ENCODE results near the gene OTUB2.

OTUB2 gene

DNA sequence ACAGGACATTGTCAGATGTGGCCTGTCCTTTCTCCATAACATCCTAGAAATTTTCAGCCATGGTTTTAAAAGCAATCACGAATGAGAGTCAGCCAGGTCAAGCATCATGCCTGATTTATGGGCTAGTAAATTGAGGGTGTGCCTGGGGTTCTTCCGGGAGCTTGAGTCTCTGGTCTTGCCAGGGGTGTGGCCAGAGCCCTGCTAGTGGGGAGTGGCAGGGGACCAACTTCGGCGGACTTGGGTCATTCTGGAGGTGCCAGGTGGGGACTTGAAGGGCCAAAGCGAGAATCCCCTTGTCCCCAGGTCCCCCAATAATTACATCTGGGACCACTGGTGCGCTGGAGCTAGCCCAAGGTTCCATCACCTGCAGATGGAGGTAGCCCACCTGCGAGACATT, 5.7 kb downstream of the OTUB2 start:
- H3K79me2 ChIP-seq (ENCODE audit: control insufficient read depth, insufficient read depth, low read length, unreplicated experiment): no peaks in the 10 kb centered on the region
- no peaks in the 10 kb centered on the region for H3K4me1 ChIP-seq (ENCODE audit: control insufficient read depth, insufficient read depth, low read length, unreplicated experiment)
- H3K4me3 ChIP-seq (ENCODE audit: low read depth, low read length): no peak overlapping the region
- H3K27ac ChIP-seq (ENCODE audit: low read depth, low read length): no peak overlapping the region
- no peaks in the 10 kb centered on the region for H3K27me3 ChIP-seq (ENCODE audit: insufficient read depth, low read length)
- H3K36me3 ChIP-seq (ENCODE audit: insufficient read depth, low read length): no peaks in the 10 kb centered on the region
- no peak overlapping the region for H2AFZ ChIP-seq (ENCODE audit: low read length, unreplicated experiment)

DNA sequence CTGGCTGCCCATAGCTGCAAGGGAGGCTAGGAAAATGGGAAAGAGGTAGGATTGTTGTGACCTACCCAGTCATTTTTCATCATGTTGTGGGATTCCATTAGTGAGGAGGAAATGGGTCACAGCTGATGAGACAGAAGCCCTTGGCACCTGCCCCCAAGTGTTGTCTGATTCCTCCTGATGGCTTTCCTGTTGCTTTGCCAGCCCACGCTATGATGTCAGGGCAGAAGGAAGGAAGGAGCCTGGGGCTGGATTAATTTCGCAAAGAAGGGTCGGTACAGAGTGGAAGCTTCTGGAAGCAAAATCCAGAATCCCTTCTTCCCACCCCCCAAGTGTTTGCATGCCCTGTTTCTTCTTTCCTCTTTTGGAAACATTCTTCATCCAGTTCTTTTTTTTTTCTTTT, 8.7 kb downstream of the OTUB2 start:
- H3K79me2 ChIP-seq (ENCODE audit: control insufficient read depth, insufficient read depth, low read length, unreplicated experiment): no peaks in the 10 kb centered on the region
- no peak overlapping the region for H3K27ac ChIP-seq (ENCODE audit: low read depth, low read length)
- no peak overlapping the region for H3K4me3 ChIP-seq (ENCODE audit: low read depth, low read length)
- H2AFZ ChIP-seq (ENCODE audit: low read length, unreplicated experiment): no peak overlapping the region
- no peaks in the 10 kb centered on the region for H3K27me3 ChIP-seq (ENCODE audit: insufficient read depth, low read length)
- no peaks in the 10 kb centered on the region for H3K36me3 ChIP-seq (ENCODE audit: insufficient read depth, low read length)
- H3K4me1 ChIP-seq (ENCODE audit: control insufficient read depth, insufficient read depth, low read length, unreplicated experiment): no peaks in the 10 kb centered on the region

DNA sequence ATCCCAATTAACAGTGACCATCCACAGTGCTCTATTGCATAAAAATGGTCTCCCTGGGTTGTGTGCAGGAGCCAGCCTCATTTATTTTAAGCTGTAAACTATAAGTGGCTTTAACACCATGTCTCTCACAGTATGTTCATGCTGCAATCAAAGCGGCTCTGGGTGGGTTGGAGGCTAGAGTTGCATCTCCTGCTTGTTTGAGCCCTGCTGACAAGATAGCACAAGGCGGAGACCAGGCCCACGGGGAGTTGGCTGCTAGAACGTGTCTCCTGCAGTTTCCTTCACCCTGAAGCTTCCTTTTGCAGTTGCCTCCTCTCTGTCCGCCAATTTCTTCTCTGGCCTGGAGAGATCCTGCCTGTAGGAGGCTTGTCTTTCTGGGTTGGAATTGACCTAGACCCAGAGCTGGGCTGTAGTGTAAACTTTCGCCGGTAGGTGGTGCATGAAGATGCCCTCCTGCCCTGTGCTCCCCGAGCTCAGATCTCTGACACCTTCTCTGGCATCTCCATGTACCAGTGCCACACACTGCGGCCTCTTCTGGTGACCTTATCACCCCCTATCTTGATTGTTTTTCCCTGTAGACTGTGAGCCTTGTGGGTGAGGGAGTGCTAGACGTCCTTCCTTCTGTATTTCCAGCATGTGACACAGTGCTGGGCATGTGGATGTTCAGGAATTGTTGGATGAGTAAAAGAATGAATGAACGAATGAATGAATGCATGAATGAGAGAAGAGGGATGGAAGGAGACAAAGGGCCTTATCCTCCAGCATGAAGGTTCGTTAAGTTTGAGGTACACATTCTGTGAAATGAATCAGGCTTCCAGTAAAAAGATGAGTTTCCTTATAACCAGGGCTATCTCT, 10.4 kb downstream of the OTUB2 start:
- no peak overlapping the region for H3K27ac ChIP-seq (ENCODE audit: low read depth, low read length)
- peaks cover 1% of the 10 kb centered on the region for H3K4me1 ChIP-seq (ENCODE audit: control insufficient read depth, insufficient read depth, low read length, unreplicated experiment)
- H3K27me3 ChIP-seq (ENCODE audit: insufficient read depth, low read length): no peaks in the 10 kb centered on the region
- no peaks in the 10 kb centered on the region for H3K79me2 ChIP-seq (ENCODE audit: control insufficient read depth, insufficient read depth, low read length, unreplicated experiment)
- H3K4me3 ChIP-seq (ENCODE audit: low read depth, low read length): no peak overlapping the region
- H3K36me3 ChIP-seq (ENCODE audit: insufficient read depth, low read length): no peaks in the 10 kb centered on the region
- H2AFZ ChIP-seq (ENCODE audit: low read length, unreplicated experiment): no peak overlapping the region

DNA sequence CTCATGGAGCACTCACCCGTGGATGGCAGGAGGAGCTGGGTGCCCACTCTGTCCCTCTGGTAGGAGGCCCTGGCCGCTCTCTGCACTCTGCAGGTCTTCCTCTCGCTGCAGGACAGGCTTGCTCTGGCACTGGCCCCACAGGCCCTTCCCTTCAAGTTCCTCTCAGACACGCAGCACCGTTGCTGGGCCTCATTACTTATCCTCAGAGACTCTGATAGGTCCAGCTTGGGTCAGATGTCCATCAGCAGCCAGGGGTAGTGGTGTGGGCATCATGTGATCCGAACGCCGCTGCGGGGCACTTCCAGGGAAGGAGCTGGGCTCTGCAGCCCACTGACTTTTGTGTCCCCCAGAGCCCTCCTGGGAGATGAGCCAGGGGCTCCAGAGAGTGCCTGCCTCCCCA, 11.8 kb downstream of the OTUB2 start:
- Histone ChIP-seq H3K27ac (ENCODE audit: low read depth, low read length) (no peak overlapping the region), H3K4me3 (ENCODE audit: low read depth, low read length) (no peak overlapping the region), H2AFZ (ENCODE audit: low read length, unreplicated experiment) (no peak overlapping the region), H3K4me1 (ENCODE audit: control insufficient read depth, insufficient read depth, low read length, unreplicated experiment) (peaks cover 10% of the 10 kb centered on the region), H3K27me3 (ENCODE audit: insufficient read depth, low read length) (no peaks in the 10 kb centered on the region), H3K79me2 (ENCODE audit: control insufficient read depth, insufficient read depth, low read length, unreplicated experiment) (no peaks in the 10 kb centered on the region), H3K36me3 (ENCODE audit: insufficient read depth, low read length) (no peaks in the 10 kb centered on the region)

DNA sequence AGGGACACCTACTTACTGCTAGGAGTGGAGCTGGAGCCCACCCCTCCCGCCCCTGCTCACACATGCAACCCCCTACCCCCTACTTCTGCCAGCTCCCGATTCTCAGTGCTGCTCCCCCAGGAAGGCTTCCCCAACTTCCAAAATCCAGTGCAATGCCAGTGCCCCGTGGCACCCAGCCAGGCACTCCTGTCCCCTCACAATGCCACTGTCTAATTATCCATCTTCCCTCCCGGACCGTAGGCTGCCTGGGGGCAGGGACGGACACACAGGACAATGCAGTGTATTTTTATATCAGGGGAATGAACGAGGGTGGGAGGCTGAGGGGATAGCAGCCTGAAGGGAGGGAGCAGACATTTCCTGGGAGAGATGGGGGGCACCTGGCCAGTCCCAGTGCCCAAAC, 12.4 kb downstream of the OTUB2 start:
- H2AFZ ChIP-seq (ENCODE audit: low read length, unreplicated experiment): no peak overlapping the region
- H3K36me3 ChIP-seq (ENCODE audit: insufficient read depth, low read length): no peaks in the 10 kb centered on the region
- H3K79me2 ChIP-seq (ENCODE audit: control insufficient read depth, insufficient read depth, low read length, unreplicated experiment): no peaks in the 10 kb centered on the region
- no peaks in the 10 kb centered on the region for H3K27me3 ChIP-seq (ENCODE audit: insufficient read depth, low read length)
- no peak overlapping the region for H3K27ac ChIP-seq (ENCODE audit: low read depth, low read length)
- no peak overlapping the region for H3K4me3 ChIP-seq (ENCODE audit: low read depth, low read length)
- H3K4me1 ChIP-seq (ENCODE audit: control insufficient read depth, insufficient read depth, low read length, unreplicated experiment): peaks cover 15% of the 10 kb centered on the region

DNA sequence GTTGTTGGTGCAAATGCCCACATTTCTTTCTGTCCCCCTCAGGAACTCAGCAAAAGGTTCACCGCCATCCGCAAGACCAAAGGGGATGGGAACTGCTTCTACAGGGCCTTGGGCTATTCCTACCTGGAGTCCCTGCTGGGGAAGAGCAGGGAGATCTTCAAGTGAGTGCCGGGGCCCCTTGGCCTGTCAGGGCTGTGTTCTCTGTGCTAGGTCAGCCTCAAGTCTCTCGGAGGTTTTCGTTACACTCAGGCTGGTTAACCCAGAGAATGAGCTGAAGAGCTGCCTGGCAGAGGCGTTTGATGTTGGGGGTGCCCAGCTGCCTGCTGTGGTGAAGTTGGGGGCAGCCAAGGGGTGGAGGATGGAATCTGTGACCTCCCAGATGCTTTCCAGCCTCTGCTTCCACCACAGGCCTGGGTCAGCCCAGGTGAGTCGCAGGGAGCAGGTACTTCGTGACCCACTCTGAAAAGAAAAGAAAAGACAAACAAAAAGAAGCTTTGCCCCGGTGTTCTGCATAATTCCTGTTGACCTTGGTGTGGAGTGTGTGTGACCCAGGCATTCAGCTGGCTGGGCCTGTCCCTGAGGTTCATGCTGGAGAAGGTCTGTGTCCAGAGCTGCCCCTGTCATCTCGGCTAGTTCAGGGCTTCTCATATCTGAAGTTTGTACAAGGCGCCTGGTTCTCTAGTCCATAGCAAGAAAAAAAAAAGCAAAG, 12.9 kb downstream of the OTUB2 start:
- peaks cover 15% of the 10 kb centered on the region for H3K4me1 ChIP-seq (ENCODE audit: control insufficient read depth, insufficient read depth, low read length, unreplicated experiment)
- H3K4me3 ChIP-seq (ENCODE audit: low read depth, low read length): no peak overlapping the region
- H3K27me3 ChIP-seq (ENCODE audit: insufficient read depth, low read length): no peaks in the 10 kb centered on the region
- no peak overlapping the region for H3K27ac ChIP-seq (ENCODE audit: low read depth, low read length)
- no peaks in the 10 kb centered on the region for H3K36me3 ChIP-seq (ENCODE audit: insufficient read depth, low read length)
- H2AFZ ChIP-seq (ENCODE audit: low read length, unreplicated experiment): no peak overlapping the region
- H3K79me2 ChIP-seq (ENCODE audit: control insufficient read depth, insufficient read depth, low read length, unreplicated experiment): no peaks in the 10 kb centered on the region

DNA sequence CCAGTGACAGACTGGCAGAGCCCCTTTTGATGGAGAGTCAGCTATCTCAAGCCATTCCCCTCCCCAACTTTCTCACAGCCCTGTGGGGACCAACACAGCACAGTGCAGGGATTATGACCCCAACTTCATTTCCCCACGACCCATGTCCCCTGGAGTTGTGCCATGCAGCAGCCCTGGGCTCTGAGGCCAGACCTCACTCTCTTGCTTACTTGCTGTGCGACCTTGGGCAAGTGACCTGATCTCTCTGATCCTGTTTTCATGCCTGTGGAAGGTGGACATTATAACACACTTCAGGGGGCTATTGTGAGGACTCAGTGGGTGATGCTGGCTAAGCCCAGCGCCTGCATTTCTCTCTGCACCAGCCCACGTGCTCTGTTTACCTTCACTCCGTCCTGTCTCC, 14.1 kb downstream of the OTUB2 start:
- no peaks in the 10 kb centered on the region for H3K27me3 ChIP-seq (ENCODE audit: insufficient read depth, low read length)
- H3K27ac ChIP-seq (ENCODE audit: low read depth, low read length): no peak overlapping the region
- H3K79me2 ChIP-seq (ENCODE audit: control insufficient read depth, insufficient read depth, low read length, unreplicated experiment): no peaks in the 10 kb centered on the region
- H3K4me3 ChIP-seq (ENCODE audit: low read depth, low read length): no peak overlapping the region
- H2AFZ ChIP-seq (ENCODE audit: low read length, unreplicated experiment): no peak overlapping the region
- peaks cover 15% of the 10 kb centered on the region for H3K4me1 ChIP-seq (ENCODE audit: control insufficient read depth, insufficient read depth, low read length, unreplicated experiment)
- no peaks in the 10 kb centered on the region for H3K36me3 ChIP-seq (ENCODE audit: insufficient read depth, low read length)

DNA sequence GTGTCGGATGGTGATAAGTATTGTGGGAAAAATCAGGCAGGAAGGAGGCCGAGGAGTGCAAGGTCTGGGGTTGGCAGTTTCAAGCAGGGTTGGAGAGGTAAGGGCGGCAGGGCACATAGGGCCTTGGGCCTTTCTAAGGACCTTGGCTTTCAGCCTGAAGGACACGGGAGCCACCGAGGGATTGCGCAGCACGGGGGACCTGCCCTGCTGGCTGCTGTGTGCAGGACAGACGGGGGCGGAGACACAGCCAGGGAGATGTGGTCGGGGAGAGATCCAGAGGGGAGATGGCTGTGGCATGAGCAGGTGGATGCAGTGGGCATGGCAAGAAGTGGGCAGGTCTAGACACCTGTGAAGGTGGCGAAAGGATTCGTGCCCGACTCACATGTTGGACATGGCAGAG, 14.7 kb downstream of the OTUB2 start:
- no peaks in the 10 kb centered on the region for H3K79me2 ChIP-seq (ENCODE audit: control insufficient read depth, insufficient read depth, low read length, unreplicated experiment)
- H3K27ac ChIP-seq (ENCODE audit: low read depth, low read length): no peak overlapping the region
- no peaks in the 10 kb centered on the region for H3K36me3 ChIP-seq (ENCODE audit: insufficient read depth, low read length)
- H3K4me3 ChIP-seq (ENCODE audit: low read depth, low read length): no peak overlapping the region
- peaks cover 15% of the 10 kb centered on the region for H3K4me1 ChIP-seq (ENCODE audit: control insufficient read depth, insufficient read depth, low read length, unreplicated experiment)
- H2AFZ ChIP-seq (ENCODE audit: low read length, unreplicated experiment): no peak overlapping the region
- H3K27me3 ChIP-seq (ENCODE audit: insufficient read depth, low read length): no peaks in the 10 kb centered on the region

DNA sequence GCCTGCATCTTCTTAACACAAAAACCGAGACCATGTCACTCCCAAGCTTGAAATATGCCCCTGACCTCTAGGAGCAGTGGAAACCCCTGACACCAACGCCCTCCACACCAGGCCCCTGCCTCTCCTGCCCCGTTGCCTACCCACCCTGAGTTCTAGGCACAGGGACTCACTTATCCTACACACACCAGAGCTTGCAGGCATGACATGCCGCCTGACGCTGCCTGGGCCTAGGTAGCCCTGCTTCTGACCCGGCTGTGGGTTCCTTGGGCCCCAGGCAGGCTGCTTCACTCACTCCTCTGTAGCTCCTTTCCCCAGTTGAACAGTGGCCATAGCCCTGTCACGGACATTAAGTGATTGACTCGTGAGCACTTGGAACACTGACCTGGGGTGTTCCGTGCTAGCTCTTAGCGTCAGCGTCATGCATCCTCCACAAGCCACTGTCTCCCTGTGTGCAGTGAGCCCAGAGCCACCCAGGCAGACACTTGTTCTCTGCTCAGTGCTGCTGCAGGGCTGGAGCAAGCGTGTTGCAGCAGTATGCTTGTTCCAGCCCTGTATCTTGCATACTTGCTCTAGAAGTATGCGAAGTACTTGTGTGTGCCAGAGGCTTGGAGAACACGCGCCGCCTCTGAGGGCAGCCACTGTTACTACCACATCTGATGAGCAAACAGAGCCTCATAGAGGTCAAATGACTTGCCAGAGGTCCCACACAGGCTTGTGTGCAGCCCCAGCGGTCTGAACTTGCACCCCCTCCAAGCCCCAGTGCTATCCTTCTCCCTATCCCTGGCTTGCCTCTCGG, 15.6 kb downstream of the OTUB2 start:
- no peak overlapping the region for H3K4me3 ChIP-seq (ENCODE audit: low read depth, low read length)
- H3K36me3 ChIP-seq (ENCODE audit: insufficient read depth, low read length): no peaks in the 10 kb centered on the region
- peaks cover 15% of the 10 kb centered on the region for H3K4me1 ChIP-seq (ENCODE audit: control insufficient read depth, insufficient read depth, low read length, unreplicated experiment)
- H3K27ac ChIP-seq (ENCODE audit: low read depth, low read length): no peak overlapping the region
- no peaks in the 10 kb centered on the region for H3K79me2 ChIP-seq (ENCODE audit: control insufficient read depth, insufficient read depth, low read length, unreplicated experiment)
- no peaks in the 10 kb centered on the region for H3K27me3 ChIP-seq (ENCODE audit: insufficient read depth, low read length)
- no peak overlapping the region for H2AFZ ChIP-seq (ENCODE audit: low read length, unreplicated experiment)

DNA sequence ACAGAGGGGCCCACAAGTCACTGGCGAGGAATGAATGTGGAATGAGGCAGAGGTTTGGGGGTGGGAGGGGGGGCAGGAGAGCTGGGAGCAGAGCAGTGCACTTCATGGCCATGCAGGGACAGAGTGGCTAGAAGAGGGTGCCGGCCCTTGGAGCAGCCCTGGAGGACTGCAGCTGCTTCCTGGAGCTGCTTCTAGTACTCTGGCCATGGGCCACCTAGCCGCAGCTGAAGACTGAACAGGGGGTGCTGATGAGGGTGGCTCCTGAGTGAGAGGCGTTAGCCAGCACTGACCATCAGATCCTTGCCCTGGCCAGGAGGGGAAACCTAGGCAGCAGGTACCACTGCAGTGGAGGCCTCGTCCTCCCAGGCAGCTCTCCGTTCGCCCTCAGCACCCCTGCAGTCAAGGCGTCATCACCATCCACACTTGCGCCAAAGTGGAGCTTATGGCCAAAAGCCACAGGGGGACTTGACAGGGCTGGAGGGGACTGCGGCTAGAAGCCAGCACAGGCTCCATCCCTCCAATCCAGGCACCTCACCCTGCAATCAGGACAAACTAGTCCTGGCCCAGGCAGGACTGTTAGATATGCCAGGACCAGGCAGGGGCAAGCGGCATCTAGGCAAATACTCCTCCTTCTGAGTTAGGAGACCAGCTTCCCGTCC, 16.4 kb downstream of the OTUB2 start:
- H3K27me3 ChIP-seq (ENCODE audit: insufficient read depth, low read length): no peaks in the 10 kb centered on the region
- no peak overlapping the region for H2AFZ ChIP-seq (ENCODE audit: low read length, unreplicated experiment)
- peaks cover 15% of the 10 kb centered on the region for H3K4me1 ChIP-seq (ENCODE audit: control insufficient read depth, insufficient read depth, low read length, unreplicated experiment)
- no peak overlapping the region for H3K4me3 ChIP-seq (ENCODE audit: low read depth, low read length)
- H3K36me3 ChIP-seq (ENCODE audit: insufficient read depth, low read length): no peaks in the 10 kb centered on the region
- H3K79me2 ChIP-seq (ENCODE audit: control insufficient read depth, insufficient read depth, low read length, unreplicated experiment): no peaks in the 10 kb centered on the region
- no peak overlapping the region for H3K27ac ChIP-seq (ENCODE audit: low read depth, low read length)
